CD4-positive, alpha-beta T cell treated with Interleukin-4 for 1 hour (primary cell): Measurements from ENCODE around the gene DIDO1.
A peak's percentile ranks its signal among the peaks of the same experiment; 100 is the strongest.

Experiments
- DNase-seq, 2 donors: peaks; one replicate each; pipeline ENCODE4 v3.0.0-alpha.2; 2020 to 2022

Gene DIDO1

DNA sequence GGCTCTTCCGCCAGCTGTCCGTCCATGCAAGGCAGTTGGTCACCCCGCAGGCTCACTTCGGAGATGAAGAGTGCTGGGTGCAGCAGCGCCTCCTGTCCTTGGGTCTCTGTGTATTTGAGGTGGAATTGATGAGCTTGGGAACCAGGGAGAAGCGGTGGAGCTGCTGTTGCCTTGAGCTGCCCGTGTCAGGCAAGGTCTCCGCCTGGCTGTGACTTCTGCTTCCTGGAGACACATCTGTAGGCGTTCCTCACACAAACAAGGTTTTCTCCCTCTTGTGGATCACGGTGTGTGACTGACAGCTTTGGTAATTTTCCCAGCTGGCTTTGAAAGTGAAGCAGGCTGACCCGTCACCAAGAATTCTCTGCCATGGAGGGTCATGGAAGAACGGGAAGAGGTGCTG, 23.7 kb upstream of the DIDO1 start:
- DNase-seq, result no peak

DNA sequence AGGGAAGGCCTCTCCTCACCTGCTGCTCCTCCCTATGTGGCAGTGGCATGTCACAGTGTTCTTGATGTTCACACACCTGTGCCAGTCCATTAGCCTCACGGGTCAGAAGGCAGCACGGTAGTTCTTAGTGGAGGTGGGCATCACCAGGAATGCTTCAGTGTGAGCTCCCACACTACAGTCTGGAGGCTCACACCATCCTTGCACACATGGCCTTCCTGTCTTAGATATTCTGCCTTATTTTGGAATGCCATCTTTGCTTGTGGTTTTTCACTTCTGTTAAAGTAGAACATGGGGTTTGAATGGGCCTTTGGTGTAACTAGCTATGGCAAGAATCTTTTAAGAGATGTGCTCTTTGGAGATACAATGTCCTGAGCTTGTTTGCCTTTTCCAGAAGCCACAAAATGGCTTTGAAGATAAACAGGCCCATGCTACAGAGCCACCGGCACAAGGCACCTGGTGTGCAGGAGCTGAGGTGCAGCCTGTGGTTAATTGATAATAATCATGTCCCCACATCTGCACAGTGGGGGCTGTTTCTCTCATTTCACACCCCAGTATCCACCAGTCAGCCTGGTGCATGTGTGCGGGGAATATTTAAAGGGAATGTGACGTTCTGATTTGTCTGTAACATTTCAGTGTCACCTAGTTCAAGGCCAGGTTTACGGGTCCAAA, 23.0 kb upstream of the DIDO1 start:
- DNase-seq, result no peak

- no peak for DNase-seq
Observed at GRCh38 chr20:62947532-62948300, 21.4 kb upstream of the DIDO1 start.

DNA sequence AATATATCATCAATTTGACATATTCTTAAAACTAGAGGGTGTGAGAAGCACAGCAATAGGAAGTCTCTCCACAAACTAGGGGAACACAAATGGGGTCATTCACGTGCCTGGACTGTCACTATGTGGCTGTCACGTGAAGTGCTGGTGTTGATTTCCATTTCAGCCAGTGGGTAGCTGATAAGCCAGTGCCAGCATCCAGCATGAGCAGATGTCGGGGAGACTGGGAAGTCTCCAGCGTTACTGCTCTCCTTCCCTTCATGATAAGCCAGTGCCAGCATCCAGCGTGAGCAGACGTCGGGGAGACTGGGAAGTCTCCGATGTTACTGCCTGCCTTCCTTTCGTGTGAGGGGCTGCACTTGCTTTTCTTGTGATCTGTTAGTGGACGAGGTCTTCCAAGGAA, 20.6 kb upstream of the DIDO1 start:
- no peak for DNase-seq

GRCh38 chr20:62945771-62946339, 19.6 kb upstream of the DIDO1 start:
- DNase-seq, result no peak

DNA sequence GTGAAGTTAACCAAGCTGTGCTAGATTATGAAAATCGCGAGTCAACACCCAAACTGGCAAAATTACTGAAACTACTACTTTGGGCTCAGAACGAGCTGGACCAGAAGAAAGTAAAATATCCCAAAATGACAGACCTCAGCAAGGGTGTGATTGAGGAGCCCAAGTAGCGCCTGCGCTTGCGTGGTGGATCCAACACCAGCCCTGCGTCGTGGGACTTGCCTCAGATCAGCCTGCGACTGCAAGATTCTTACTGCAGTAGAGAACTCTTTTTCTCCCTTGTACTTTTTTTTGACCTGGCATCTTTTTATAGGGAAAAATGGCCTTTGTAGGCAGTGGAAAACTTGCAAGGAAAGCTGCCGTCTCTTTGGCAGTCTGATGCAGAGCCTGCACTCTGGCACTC, 18.4 kb upstream of the DIDO1 start:
- DNase-seq, result no peak

GRCh38 chr20:62944184-62944583, 17.9 kb upstream of the DIDO1 start:
- DNase-seq, result no peak

DNA sequence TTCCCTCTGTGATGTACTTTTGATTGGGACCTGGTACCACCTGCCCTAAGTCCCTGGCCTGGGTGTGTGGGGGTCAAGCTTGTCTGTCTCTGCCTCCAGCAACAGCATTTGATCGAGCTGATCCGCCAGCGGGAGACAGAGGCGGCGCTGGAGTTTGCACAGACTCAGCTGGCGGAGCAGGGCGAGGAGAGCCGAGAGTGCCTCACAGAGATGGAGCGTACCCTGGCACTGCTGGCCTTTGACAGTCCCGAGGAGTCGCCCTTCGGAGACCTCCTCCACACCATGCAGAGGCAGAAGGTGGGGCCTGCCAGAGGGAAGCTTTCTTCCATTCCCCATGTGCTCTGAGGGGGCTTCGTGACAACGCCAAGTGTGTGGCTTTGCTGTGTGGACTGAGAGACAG, 17.1 kb upstream of the DIDO1 start:
- DNase-seq, result no peak

DNA sequence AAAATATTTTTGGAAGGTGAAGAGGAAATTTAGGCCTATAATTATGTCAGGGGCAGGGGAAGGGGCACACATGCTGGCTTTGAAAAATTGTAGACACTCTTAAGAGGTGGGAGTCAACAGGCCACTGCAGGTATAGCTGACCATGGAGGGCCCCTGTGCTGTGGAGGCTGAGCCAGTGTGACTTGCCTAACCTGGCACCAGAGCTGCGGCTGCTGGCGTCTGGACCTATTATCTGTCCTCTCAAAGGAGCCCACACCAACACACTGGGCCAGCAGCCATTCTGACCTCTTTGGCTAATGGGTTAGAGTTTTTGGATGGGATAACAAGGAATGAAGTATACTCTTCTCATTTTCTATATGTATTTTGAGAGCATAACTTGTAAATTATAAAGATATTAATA, 16.2 kb upstream of the DIDO1 start:
- DNase-seq, result no peak

DNA sequence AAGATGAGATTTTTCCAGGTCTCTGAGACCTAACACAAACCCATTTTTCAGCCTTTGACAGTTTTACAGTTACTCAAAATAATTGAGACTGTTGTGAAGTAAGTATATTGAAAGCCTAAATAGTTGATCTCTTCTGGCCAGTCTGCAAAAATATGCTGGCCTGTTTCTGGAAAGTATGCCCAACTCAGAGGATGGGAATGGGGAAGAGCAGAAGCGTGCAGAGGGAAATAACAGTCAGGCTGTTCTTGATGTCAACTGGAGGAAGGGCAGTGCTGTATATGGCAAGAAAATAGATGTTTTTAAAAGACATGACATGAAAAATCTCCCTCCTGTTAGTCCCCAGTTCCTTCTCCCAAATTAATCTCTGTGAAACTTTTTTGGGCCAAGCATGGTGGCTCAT, 15.5 kb upstream of the DIDO1 start:
- DNase-seq, result no peak

DNA sequence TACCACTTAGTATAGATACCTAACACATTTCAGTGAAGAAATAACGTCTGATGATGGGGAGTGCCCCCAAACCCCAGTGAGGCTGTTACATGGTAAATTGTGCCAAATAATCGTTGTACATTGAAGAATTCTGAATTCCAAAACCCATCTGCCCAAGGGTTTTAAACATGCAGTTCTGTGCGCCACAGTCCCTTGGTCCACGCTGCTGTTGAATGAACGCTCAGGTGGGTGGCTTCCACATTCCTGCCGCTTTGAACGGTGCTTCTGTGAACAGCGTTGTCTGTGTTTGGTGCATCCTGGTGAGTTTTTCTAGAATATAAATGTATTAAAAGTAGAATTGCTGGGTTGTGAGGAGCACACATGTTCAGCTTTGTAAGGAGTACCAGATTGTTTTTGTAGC, 14.6 kb upstream of the DIDO1 start:
- no peak for DNase-seq

- peak; percentile 30 to 55 for DNase-seq
Observed at GRCh38 chr20:62938105-62938888, 12.0 kb upstream of the DIDO1 start, which contains the start of gene GID8. Gene GID8 (plus strand): TSS chr20:62938147. CDS start chr20:62941503, 3,356 bp downstream.

GRCh38 chr20:62937268-62938104, 11.2 kb upstream of the DIDO1 start:
- DNase-seq, result peak; percentile 97

- DNase-seq, result no peak
Observed at GRCh38 chr20:62935968-62936585, 9.8 kb upstream of the DIDO1 start.

- no peak for DNase-seq
Observed at GRCh38 chr20:62935204-62935967, 9.1 kb upstream of the DIDO1 start.

DNA sequence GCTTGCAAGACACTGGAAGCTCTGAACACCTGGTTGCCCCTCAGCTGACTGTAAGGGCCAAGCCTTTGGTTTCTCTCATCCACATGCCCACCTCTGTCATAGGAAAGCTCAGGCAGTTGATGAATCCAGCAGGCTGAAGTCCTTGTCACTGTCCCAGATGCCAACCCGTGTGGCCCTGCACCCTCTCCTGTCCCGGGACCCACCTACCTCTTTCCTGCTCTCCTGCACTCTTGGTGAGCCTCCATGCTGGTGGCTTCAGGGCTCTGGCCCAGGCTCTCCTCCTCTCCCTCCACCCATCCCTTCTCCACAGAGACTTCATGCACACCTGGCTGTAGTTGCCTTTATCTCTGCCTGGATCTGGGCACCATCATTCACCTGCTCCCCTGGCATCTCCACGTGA, 7.7 kb upstream of the DIDO1 start:
- no peak for DNase-seq

GRCh38 chr20:62931464-62931863, 5.2 kb upstream of the DIDO1 start:
- DNase-seq, result no peak

DNA sequence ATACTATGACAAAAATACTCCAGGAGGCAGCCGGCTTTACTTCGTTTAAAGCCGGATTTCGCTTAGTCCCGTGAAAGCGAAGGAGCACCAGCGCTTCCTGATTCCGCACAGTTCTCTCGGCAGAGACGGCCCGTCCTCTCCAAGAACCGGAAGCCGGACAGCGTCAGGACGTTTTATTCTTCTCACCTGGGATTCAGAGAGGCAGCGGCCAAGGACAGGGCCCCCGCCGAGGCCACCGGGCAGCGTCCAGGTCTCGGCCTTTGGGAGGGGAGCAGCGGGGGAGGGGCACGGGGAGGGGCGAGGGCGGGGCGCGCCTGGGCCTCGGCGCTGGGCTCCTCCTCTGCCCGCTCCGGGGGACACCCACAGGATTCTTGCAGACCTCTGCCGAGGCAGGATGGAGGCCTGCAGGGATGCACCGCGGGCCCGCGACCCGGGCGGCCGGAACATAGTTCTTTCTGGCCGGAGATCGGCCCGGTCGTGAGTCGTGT, 2.8 kb upstream of the DIDO1 start:
- peak; percentile 43 to 63 for DNase-seq

DNA sequence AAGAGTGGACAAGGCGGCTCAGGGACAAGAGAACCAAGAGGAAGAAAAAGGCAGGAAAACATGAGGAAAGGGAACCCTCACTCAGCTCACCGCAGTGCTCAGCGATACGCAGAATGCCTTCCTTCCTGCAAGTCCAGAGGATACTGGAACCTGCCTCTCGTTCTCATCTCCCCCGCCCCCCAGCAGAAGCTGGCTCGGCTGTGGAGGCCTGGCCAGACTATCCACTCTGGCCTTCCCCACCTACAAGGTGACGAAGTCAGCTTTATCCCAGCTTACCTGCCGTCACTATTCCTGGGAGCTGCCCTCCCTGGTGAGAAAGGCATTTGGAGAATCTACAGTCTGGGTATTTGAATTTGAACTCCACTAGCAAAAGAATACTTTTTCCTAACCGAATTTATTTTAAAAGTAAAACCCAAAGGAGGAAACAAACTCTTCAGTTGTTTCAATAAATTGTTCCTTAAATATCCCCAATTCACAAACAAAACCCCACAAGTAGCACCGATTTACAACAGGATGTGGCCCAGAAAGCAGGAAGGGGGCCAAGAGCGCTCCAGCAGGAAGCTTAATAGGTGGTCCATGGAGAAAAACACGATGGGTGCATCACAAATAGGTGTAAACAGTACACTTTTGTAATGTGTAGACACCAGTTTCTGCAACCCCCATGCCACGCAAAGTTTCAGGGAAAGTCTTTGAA, 2.1 kb upstream of the DIDO1 start:
- no peak for DNase-seq

DNA sequence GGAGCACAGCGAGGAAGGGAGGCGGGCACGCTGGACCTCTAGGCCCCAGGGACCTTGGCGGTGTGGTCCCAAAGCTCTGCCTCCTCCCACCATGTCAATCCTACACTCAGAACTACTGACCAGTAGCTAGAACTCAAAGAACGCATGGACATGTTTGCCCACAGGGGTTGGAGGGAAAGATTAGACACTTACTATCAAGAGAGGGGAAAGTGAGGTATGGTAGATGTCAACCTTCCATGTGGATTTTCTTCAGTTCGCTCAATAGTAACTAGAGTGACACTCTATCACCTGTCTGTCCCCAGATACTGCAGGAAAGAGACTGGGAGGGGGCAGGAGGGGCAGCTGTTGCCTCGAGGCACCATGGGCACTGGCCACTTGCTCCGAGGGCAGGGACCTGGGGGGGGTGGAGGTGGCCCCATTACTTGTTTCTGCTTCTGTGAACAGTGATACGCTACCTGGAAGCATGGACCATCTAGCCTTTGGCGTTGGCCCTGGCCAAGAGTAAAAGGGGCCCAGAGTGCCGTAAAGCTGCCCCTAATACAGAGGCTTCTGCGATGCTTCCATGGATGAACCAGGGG, 912 bp upstream of the DIDO1 start:
- no peak for DNase-seq
